ENCODE data around the gene AFAP1L1.
A peak's percentile ranks its signal among the peaks of the same experiment; 100 is the strongest.

Gene AFAP1L1

DNA sequence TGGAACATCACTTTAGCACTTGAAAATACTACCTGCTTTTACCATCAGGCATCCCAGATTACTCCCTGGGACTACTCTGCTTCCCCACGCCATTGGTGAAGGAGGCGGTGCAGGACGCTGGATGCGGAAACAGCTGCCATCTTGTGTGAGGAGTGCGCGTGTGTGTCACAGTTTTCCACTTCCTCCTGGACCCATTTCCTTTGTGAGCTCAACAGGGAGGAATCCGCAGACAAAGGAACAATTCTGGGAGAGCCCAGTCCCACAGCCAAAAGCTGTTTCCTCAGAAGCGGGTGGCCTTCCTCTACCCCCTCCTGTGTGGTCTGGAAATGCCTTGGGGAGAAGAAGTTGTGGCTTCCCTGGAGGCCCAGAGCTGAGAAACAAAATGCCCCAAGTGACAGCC is 16.8 kb downstream of the AFAP1L1 start:
- no peak for DNase-seq

DNA sequence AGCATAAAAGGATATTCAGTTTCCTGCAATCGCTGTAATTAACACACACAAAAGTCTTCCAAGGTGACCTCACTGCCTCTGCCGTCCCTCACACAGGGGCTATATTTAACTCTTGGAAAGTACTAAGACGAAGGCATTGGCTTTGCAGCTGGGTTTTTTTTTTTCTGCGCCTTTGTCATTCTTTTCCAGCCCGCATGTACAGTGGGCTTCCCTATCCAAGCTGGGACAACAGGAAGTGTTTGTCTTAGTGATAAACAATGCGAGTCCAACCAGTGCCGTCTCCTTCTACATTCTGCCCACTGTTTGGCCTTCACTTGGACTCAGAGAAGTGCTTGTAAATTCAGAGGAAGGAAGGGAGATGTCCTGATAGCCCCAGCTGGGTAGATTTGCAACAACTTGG is 17.6 kb downstream of the AFAP1L1 start:
- DNase-seq = no peak

DNA sequence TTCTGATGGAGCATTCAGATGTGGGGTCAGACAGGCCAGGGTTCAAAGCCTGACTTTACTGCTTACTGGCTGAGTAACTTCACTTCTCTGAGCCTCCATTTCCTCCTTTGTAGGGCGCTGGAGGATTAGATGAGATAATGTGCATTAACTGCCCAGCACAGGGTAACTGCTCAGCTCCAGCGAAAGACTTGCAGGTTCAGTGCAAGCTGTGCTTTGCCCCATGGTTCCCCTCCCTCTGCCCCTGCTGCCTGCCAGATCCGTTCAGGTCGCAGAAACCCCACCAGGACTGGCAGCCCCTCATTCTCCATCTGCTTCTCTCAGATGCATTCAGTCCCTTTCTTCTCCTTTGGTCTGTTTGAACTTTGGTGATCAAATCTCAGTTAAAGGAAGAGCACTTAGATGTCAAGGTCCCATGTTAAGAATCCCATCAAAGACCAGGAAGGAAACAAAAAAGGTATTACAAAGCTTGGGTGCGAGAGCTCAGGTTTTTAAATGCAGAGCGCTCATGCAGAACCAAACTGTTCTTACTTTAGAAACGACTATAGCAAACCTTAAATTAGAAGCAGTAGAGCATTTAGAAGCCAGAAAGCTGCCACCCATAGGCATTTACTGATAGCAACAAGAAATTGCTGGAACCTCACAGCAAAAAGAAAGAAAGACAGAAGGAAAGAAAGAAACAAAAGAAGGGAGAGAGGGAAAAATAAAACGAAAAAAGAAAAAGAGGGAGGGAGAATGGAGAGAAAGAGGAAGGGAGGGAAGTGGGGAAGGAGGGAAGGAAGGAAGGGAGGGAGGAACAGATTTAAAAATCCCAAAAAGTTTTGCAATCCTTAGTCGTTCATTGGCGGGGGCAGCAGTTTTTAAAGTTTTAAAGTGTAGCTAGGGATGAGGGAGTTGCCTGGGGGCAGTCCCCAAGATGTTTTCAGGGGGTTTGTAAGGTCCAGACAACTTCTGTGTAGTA is 23.5 kb downstream of the AFAP1L1 start:
- no peak for DNase-seq

DNA sequence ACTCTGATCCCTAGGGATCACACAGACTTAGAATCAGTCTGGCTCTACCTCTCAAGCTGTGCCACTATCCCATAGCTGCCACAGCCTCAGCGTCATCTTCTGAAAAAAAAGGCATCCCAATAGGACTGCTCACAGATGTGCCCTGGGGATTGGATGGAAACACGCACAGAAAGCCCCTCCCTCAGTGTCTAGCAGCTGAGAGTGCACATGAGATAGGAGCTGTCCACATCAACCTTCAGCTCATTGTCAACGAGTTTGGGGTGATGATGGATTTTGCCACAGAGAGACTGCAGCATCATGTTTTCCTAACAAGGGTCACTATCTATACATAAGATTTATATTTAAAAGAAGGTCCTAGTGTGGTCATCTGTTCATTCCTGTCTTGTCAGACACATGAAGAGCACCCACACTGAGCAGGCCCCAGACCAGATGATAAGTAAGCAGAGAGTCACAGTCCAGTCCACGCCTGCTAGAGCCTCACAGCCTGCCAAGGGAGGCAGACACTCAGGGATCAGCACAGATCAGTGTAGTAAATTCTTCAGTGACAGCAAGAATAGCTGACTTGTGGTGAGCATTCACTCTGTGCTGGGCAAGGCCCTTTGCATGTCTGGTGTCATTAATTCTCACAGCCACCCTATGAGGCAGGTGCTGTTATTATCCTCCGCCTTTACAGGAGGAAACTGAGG is 25.8 kb downstream of the AFAP1L1 start:
- no peak for DNase-seq

DNA sequence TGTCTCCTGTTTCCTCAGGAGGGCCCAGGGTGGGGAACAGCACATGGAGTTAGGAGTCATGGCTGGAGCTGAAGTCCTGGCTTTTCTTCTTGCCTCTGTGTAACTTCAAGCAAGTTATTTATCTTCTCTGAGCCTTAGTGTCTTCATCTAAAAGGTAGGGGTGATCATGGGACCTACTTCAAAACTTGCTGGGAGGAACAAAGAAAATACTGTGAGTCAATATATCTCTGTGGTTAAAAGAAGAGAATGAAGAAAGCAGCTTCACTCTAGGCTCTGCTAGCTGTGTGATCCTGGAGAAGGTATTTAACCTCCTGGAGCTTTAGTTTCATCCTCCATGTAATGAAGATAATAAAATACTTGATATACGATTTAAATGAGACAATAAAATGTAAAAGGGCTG is 26.5 kb downstream of the AFAP1L1 start:
- DNase-seq = no peak

DNA sequence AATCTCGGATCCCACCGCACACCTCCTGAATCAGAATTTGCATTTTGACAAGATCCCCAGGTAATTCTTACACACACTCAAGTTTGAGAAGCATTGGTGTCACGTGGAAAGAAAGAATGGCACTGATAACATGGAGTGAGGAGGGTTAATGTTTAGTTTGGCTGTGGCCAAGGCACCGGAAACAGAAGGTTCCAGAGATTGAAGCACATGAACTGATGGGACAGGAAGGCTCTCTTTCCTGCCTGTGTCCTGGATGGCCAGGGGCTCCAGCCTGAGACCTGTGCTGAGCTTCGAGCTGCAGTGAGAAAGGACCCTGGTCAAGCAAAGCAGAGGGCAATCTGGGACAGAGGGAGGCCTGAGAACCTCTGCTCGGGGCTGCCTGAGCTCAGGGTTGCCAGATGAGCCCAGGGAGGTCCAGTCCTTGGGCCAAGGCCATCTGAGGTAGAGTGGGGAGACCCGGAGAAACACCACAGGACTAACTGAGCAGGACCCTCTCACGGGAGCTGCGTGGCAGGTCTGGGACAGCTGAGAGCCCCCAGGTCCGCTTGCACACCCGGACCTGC is 27.3 kb downstream of the AFAP1L1 start:
- DNase-seq = no peak

DNA sequence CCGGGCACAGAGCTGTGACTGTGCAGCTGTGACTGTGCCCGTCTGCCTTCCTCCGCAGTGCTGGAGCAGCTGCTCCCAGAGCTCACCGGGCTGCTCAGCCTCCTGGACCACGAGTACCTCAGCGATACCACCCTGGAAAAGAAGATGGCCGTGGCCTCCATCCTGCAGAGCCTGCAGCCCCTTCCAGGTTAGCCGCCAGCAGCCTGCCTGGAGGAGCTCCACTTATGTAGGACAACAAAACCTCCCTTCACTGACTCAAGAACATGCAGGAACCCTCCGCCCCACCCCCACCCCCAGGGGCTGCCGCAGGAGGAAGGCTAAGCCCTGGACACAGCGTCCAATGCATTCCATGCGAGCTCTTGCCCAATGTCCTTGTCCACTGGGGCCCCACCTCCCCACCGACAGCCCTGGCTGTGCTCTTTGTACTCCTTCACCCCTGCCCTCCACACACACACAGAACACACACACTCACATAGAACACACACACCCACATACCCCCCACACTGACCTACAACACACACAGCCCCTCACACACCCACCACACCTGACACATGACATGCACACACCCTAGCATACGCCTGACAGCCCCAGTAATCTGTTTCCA is 27.9 kb downstream of the AFAP1L1 start:
- DNase-seq = no peak

DNA sequence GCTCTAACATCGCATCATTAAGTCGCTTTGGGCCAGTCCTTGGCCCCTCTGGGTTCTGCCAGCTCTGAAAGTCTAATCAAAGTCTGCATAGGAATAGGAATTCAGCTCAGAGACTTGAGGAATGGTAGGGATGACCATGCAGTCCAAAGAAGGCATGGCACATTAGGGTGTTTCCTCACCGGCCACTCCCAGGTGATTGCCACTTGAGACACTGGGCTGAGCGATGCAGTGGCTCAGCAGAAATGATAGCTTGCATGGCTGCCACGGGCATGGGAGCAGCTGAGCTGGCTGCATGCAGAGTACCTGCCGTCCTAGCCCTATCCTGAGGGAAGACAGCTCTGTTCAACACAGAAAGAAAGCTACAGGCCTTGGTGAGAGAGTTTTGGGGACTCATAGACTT is 28.8 kb downstream of the AFAP1L1 start:
- no peak for DNase-seq

DNA sequence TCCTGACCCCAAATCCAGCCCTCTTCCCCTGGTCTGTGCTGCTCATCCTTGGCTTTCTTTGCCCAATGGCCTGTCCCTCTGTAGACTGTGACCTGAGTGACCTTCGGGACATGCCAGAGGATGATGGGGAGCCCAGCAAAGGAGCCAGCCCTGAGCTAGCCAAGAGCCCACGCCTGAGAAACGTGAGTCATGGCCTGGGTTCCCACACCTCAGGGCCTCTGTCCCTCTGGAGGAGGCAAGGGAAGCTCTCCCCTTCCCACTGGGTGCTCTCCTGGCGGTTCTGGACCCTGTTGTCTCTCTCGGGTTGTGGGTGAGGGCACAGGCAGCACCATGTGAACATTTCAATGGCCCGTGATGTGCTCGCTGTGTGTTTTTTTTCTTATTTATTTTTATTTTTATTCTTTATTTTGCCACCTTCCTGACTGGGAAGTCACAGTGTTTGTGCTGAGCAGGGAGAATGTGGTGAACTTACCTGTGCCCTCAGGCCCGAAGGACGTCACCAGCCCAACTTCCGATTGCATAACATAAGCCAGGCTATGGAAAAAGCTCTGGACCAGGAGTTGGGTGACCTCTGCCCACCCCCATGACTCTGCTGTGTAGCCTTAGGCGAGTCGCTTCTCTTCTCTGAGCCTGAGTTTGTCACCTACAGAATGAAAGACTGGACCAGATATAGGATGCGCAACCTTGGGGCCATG is 29.5 kb downstream of the AFAP1L1 start:
- DNase-seq = no peak

DNA sequence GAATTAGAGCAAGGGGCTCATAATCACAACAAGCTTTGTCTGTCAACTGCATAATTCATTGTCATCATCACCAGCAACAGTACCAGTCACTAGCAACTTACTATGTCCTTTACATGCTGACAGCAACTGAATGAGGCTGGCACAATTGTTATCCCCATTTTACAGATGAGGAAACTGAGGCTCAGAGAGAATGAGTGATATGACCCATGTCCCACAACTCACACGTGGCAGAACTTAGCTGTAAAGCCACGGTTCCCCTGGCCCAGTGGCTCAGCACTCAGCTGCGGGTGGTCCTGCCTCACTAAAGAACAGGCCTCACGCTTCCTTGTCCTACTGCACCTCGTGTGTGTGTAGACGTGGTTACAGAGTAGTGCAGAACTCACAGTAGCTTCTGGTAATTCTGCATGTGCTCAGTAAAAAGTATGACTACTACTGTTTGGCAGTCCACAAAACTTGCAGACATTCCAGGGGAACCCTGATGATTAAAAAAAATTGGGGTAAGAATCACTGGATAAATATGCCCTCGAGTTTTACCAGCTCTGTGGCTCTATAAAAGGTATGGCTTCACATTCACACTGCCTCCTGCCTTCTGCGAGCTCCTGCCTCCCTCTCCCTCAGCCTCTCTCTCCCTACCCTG is 30.2 kb downstream of the AFAP1L1 start:
- no peak for DNase-seq

DNA sequence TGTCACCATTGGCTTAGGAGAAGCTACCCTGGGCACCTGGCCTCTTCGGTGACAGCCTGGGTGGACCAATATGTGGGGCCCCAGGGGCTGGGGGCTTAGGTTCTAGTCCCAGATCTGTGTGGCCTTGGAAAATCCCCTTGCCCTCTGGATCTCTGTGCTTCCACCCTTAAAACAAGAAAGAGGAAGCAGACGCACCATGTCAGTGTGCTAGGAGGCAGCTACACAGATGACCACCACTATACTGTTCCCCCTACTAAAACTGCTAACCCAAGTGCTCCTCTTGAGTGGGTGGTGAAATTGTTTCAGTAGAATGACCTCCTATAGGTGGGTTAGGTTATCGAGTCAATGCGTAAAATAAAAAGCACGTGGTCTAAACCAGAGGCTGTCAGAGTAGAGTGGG is 31.0 kb downstream of the AFAP1L1 start:
- DNase-seq = no peak

DNA sequence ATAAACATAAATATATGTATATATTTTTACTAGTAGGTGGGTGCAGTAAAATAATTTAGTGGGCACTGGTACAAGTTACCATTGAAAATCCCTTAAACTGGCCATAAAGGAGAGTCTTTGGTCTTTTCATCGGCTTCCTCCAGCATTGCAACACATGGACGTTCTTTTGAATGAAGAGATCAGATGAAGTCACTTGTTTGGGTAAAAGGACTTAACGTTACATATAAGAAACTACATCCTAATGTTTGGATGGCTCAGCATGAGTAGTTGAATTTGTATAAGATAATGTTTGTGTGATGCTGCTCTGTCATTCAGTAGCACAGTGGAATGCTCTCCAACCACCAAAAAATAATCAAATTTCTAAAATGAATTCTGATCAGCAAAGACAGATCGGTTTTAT is 31.6 kb downstream of the AFAP1L1 start:
- no peak for DNase-seq

DNA sequence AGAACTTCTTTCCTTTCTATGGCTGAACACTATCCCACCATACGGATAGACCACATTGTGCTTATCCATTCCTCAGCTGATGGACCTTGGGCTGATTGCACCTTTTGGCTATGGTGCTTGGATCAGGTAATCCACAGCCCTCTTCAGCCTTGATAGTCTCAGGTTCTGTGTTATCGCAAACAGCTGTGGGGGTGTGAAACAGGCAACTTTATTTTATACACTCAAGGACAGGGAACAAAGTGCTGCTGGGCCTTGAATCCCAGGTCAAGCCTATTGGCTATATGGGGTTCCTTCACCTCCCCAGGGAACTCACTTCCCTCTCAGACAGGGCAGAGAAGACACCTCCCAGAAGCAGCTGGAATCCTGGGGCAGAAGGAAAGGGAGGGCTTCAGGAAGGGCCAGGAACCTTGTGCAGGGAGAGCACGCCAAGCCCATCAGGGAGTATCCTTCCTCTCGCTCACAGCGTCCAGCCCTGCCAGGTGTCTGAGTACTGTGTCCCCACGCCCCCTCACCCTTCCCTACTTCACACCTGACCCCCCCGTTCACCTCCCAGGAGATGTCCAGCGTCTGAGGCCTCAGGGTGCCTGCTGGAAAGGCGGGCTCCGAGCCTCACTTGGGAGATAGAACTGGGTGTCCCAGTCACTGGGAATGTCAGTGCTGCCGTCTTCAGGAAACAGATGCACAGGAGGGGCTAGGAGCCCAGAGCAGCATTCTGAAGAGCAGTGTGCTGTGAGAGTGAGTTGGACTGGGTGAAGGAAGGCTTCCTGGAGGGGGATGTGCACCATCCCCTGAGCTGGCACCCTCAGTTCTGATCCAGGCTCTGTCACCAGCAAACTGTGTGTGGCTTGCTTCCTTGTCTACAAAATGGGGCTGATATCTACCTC is 32.8 kb downstream of the AFAP1L1 start:
- no peak for DNase-seq

DNA sequence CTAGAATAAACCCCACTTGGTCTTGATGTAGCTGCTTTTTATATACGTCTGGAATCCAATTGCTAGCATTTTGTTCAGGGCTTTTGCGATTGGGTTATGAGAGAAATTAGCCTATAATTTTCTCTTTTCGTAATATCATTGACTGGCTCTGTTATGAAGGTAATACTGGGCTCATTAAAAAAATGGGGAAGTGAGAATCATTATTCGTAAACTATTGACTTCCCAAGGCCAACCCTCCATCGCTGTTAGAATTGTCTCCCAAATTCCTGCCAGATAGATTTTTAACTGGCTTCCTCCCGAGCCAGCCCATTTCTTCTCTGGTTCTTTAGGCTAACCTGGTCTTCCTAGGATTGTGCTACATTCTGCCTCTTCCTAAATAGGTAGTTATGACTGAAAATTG is 37.7 kb downstream of the AFAP1L1 start:
- no peak for DNase-seq

DNA sequence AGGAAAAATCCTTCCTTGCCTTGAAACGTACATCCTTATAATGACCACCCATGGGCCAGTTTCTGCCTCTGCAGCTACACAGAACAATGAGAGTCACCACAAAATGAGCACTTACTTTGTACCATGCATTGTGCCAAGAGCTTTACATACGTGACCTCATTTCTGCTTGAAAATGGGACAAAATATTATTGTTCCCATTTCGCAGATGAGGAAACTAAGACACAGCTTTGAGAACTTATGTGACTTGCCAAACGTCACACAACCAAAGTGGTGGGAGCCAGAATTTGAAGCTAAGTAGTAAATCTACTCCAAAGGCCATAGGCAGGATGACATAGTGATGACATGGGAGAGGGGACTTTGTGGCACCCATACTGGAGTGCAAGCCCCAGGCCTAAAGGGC is 38.8 kb downstream of the AFAP1L1 start:
- DNase-seq = no peak

DNA sequence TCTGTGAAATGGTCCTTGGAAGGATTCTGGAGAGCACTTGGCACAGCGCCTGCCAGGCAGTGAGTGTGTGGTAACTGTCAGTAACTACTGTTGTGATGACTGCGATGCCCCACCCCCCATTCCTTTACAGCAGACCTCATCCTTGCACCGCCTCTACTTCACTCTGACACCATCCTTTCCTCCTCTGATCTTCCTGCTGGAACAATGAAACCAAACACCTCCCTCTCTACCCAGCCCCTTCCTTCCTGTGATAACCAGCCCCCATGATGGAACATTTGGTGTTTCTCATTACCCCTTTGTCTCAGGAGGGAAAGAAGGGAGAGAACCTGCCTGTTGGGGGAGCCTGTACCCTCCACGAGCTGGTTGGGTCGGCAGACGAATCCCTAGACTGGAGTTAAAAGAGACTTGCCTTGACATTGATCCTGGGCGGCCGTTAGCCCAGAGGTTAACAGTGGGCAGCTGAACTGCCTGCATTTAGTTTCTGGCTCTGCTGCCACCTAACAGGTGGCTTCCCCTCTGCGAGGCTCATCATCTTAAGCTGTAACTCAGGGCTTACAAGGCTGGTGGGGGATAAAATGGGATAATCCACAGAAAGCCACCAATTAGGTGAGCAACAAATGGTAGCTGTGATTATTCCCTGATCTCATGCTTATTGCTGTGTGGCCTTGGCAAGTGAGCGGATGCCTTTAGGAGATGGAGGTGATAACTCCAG is 39.4 kb downstream of the AFAP1L1 start:
- peak; percentile 45 for DNase-seq

DNA sequence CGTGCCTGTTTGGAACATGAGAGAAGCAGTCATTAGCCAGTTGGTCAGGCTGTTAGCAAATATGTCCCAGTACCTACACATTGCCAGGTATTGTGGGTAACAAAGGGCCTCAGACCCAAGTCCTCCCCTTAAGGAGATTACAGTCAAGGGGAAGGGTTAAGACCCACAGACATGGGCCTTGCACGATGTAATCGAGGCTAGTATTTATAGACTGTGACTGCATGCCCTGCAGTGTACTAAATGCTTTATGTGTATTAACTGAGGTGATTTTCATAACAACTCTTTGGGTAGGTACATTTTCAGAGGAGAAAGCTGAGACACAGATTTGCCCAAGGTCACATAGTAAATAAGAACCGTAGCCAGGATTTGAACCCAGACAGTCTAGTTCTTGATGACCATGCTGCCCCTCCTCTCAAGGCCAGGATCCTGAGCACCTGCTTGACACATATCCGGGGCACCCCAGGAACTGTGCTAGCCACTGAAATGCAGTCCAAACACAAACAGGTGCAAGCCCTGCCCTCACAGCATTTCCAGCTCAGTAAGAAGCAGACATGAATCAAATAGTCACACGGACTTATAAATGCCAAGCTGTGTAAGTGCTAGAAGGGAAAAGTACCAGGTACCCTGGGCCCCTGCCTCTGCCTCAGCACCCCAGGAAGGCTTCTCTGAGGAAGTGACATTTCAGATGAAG is 41.6 kb downstream of the AFAP1L1 start:
- no peak for DNase-seq

DNA sequence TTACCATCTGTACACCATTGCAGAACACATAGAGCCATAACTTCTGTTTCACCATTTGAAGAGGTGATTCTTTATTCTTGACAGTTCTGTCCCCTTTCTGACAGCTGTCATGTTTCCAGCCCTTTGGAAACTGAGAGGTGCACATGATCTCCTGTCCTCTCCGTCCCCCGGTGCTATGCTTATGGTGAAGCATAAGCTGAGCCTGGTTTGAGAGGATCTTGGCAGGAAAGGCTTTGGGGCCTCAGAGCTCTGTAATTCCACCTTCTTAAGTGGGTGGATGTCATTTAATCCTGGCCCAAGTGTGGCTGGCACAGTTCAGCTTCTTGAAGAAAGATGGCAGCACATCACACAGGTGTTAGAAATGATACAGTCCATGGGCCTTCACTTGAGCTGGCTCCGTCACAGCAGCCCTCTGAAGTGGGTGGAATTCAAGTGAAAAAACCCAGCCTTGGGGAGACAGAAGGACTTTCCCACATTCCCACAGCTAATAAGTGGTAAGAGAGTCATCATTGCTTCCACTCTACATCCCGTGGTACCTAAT is 43.0 kb downstream of the AFAP1L1 start:
- DNase-seq = no peak

DNA sequence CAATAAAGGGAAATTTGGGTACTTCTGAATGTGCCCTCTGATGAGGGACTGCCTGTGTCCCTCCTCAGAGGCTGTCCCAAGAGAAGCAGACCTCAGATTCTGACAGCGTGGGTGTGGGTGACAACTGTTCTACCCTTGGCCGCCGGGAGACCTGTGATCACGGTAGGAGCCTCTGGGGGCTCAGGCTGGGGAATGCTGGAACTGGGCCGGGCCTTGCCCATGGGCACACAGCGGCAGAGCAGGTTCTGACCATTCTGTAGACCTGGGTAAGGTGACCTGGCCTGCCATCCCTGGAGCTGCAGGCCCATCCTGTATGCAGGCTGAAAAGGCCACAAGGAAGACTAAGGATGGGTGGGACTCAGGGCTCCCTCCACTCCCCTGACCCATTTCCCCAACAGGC is 44.1 kb downstream of the AFAP1L1 start:
- no peak for DNase-seq
